HepG2 (cell line): ENCODE data around the gene DOCK9. TPM values are rescaled to one million over a fixed set of nuclear protein-coding genes. Genes with fewer than 3 reads are reported as not detected.

ENCODE experiments used
- ATAC-seq: fragments of 200-7000 bp; cut with Tn5 transposase; 3 replicates; pipeline ENCODE4 v1.9.1; 2020; ENCODE audit warnings: mild to moderate bottlenecking, moderate library complexity
- BruUV-seq: library from RNA; stranded (reverse); fragments of 400-500 nt; replicated peaks from 2 replicates; lab custom pipeline; 2021; lab: Mats Ljungman, UMichigan
- CTCF ChIA-PET: fragments of 300-600 bp; formaldehyde crosslinking; extraction: SDS; loops from one replicate; lab custom pipeline; 2021; ENCODE audit warnings: low total read pairs, inconsistent platforms, low intra/inter-chr PET ratio; lab: Yijun Ruan, JAX
- POLR2A ChIA-PET: fragments of 350-600 bp; sonication (Branson Sonifier 250); formaldehyde crosslinking; loops from one replicate; lab custom pipeline; 2020; ENCODE audit warnings: antibody characterized with exemption, inconsistent platforms; lab: Yijun Ruan, JAX
- DNase-seq: peaks from one replicate; pipeline ENCODE4 v3.0.0-alpha.2; 2015; ENCODE audit warnings: low spot score
- FAIRE-seq: peaks from 3 replicates; lab custom pipeline; 2011; peaks lifted over from hg19 to GRCh38; lab: Jason Lieb, UNC
- H2AFZ ChIP-seq: one replicate; pipeline ENCODE4 v1.6.1; 2011; ENCODE audit warnings: low read length, inconsistent platforms
- H3K27ac ChIP-seq: fragments of 300-600 bp; 3 replicates; pipeline ENCODE4 v1.8.0; 2011; ENCODE audit warnings: mixed run types, mild to moderate bottlenecking, mixed read lengths, low read length, inconsistent platforms; ENCODE audit not compliant: insufficient read depth; ENCODE audit errors: extremely low read length
- H3K27me3 ChIP-seq, 2 experiments: fragments of 200-600 bp in 1 of 2; 2 replicates in 1 of 2; 3 replicates in 1 of 2; pipeline versions ENCODE4 v1.6.0 to v1.8.0; 2011; ENCODE audit warnings: low read length in 2 of 2, mild to moderate bottlenecking in 2 of 2, moderate library complexity in 2 of 2, inconsistent platforms in 1 of 2; ENCODE audit not compliant: insufficient read depth in 2 of 2, control insufficient read depth in 1 of 2
- H3K36me3 ChIP-seq, 2 experiments: fragments of 200-600 bp in 1 of 2; replicated peaks in 1 of 2; 2 replicates in 1 of 2; 3 replicates in 1 of 2; pipeline versions ENCODE4 v1.5.1 to v1.8.0; 2011; ENCODE audit warnings: low read length in 2 of 2, inconsistent platforms in 1 of 2; ENCODE audit not compliant: insufficient read depth in 2 of 2, control insufficient read depth in 1 of 2
- H3K4me1 ChIP-seq: 2 replicates; pipeline ENCODE4 v1.5.1; 2012; ENCODE audit warnings: low read length, inconsistent platforms; ENCODE audit not compliant: insufficient read depth
- H3K4me2 ChIP-seq: 2 replicates; pipeline ENCODE4 v1.6.0; 2011; ENCODE audit warnings: low read depth, low read length, inconsistent platforms
- H3K4me3 ChIP-seq, 3 experiments: fragments of 200-600 bp in 1 of 3; sonication (generic), shearing (Covaris generic) in 1 of 3; replicated peaks in 1 of 3; 2 replicates each; pipeline ENCODE4 v1.5.1; 2011 to 2016; ENCODE audit warnings: low read length in 3 of 3, inconsistent platforms in 2 of 3, low read depth in 2 of 3, mild to moderate bottlenecking in 2 of 3, control low read depth in 1 of 3, mixed read lengths in 1 of 3; ENCODE audit not compliant: insufficient read depth in 1 of 3
- H3K79me2 ChIP-seq: one replicate; pipeline ENCODE4 v1.6.1; 2011; ENCODE audit warnings: low read length, inconsistent platforms; ENCODE audit not compliant: insufficient read depth
- H3K9ac ChIP-seq: 2 replicates; pipeline ENCODE4 v1.6.0; 2011; ENCODE audit warnings: mild to moderate bottlenecking, low read depth, low read length, inconsistent platforms; ENCODE audit not compliant: insufficient read depth
- H3K9me3 ChIP-seq: 2 replicates; pipeline ENCODE4 v1.5.1; 2012; ENCODE audit warnings: mild to moderate bottlenecking, low read length
- H4K20me1 ChIP-seq: 2 replicates; pipeline ENCODE4 v1.6.0; 2011; ENCODE audit warnings: inconsistent platforms, mild to moderate bottlenecking, low read length, moderate library complexity; ENCODE audit not compliant: insufficient read depth
- EP300 ChIP-seq, 3 experiments: sonication (generic) in 1 of 3; formaldehyde crosslinking in 1 of 3; IDR thresholded peaks; 2 replicates each; pipeline versions ENCODE4 v1.5.1 to v1.6.1; 2011 to 2020; ENCODE audit warnings: low read depth in 2 of 3, low read length in 2 of 3, borderline replicate concordance in 1 of 3, improper control_type of control experiment in 1 of 3, mild to moderate bottlenecking in 1 of 3, missing genetic modification reagents in 1 of 3, moderate library complexity in 1 of 3
- FOXK1 ChIP-seq: sonication (generic); formaldehyde crosslinking; IDR thresholded peaks from 2 replicates; pipeline ENCODE4 v1.4.0; 2020; ENCODE audit warnings: low read depth, missing genetic modification reagents, borderline replicate concordance
- KDM6A ChIP-seq: IDR thresholded peaks from 2 replicates; pipeline ENCODE4 v1.6.1; 2016; ENCODE audit warnings: low read depth
- NCOA5 ChIP-seq: sonication (generic); formaldehyde crosslinking; IDR thresholded peaks from 2 replicates; pipeline ENCODE4 v1.4.0; 2020; ENCODE audit warnings: missing genetic modification reagents
- ZNF383 ChIP-seq: sonication (generic); formaldehyde crosslinking; IDR thresholded peaks from 2 replicates; pipeline ENCODE4 v1.4.0; 2020; ENCODE audit warnings: missing genetic modification reagents, mild to moderate bottlenecking, borderline replicate concordance
- ZNF841 ChIP-seq: sonication (generic); formaldehyde crosslinking; IDR thresholded peaks from 2 replicates; pipeline ENCODE4 v1.8.1; 2023; ENCODE audit warnings: missing genetic modification reagents, borderline replicate concordance
- WGBS: methylation state at CpG from one replicate; pipeline ENCODE4 v1.1.6; 2017; ENCODE audit warnings: low lambda C conversion rate; 5-methylcytosine and 5-hydroxymethylcytosine counted together
- in situ Hi-C: cut with HindIII; loops from 2 replicates; pipeline ENCODE4 v1.10.0; 2017; ENCODE audit warnings: low pct_unique_long_range_greater_than_20kb; ENCODE audit not compliant: extremely low pct_ligation_motif_present
- intact Hi-C: fragments of 100-400 bp; cut with micrococcal nuclease; formaldehyde crosslinking; loops from one replicate; pipeline ENCODE4 v1.10.0; 2022; ENCODE audit not compliant: unreplicated experiment
- polyA plus RNA-seq, 8 experiments: library from polyadenylated mRNA; depleted of rRNA in 3 of 8; stranded (reverse) in 7 of 8; unstranded in 1 of 8; fragments of >200 nt; fragmentation: Illumina TruSeq in 4 of 8; extraction: Trizol in 4 of 8; gene quantifications; 2 replicates each; pipeline versions ENCODE4 v1.2.1 to v1.2.3, GENCODE V29; 2011 to 2016; ENCODE audit warnings: low read depth in 4 of 8, missing spikeins in 1 of 8, mixed read lengths in 1 of 8; ENCODE audit not compliant: insufficient read depth in 1 of 8
- total RNA-seq, 5 experiments: library from RNA; depleted of rRNA; stranded (reverse); fragments of >200 nt; fragmentation: Illumina TruSeq; extraction: Trizol; gene quantifications; 2 replicates each; pipeline ENCODE4 v1.2.3, GENCODE V29; 2016; ENCODE audit warnings: low read depth in 1 of 5
- TF ChIP-seq, protein P1 (sequence below): sonication (generic); formaldehyde crosslinking; IDR thresholded peaks from 2 replicates; pipeline ENCODE4 v1.4.0; 2020; ENCODE audit warnings: missing genetic modification reagents
- TF ChIP-seq, protein P2 (sequence below): sonication (generic); formaldehyde crosslinking; IDR thresholded peaks from 2 replicates; pipeline ENCODE4 v1.8.1; 2023; ENCODE audit warnings: mild to moderate bottlenecking, missing genetic modification reagents

The DOCK9 gene
- total and polyA plus RNA-seq, 2 of the 13 experiments (the other 11 are each of a cell fraction or from before 2014, with no cell fraction given): 0.44 to 0.97 TPM

DNA sequence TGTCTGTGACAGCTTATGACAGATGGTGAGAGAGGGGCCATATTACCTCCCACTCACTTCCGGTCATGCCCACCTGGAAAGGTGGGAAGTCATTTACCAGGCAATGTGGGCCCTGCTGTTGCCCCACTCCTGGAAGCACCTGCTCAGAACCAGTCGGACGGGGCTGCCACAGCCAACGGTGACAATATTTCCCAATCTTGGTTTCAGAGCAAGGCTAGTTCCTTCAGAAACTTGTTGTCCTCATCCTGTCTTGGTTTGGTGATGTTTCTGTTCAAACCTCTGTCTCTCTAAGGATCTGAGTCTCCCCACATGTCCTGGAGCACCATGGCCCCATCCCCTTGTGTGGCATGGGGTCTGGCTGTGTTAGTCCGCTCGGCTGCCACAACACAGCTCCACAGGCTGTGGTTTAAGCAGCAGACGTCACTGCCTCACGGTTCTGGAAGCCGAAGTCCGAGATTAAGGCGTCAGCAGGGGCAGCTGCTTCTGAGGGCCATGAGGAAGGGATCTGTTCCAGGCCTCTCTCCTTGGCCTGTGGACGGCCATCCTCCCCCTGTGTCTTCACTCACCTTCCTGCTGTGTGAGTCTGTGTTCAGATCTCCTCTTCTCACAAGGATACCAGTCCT is 193.9 kb downstream of the DOCK9 start:
- WGBS: 10% methylated on average over 2 of the region's 12 CpGs
- FAIRE-seq: no peak
- H3K27ac ChIP-seq: no peak overlapping the region
- H3K4me2 ChIP-seq: no peak overlapping the region
- H3K79me2 ChIP-seq: no peaks in the 10 kb centered on the region
- intact Hi-C loops (no loop called here), in situ Hi-C loops (no loop called here)
- ATAC-seq: 0 out of 3 replicates have a peak, but pooled peaks have one; percentile 19
- no peak overlapping the region for H2AFZ ChIP-seq
- peaks cover 0 to 19% of the 10 kb centered on the region in 2 experiments; a peak in 3 of 5 replicates for H3K27me3 ChIP-seq
- ChIA-PET POLR2A (no interaction called here), CTCF (no interaction called here)
- no peak overlapping the region for H3K4me3 ChIP-seq
- H3K9ac ChIP-seq: no peak overlapping the region
- no peaks in the 10 kb centered on the region for H3K36me3 ChIP-seq
- H4K20me1 ChIP-seq: no peaks in the 10 kb centered on the region
- TF ChIP-seq ZNF841 (CRISPR knock-in tag) (no peak), ZNF383 (CRISPR knock-in tag) (no peak)
- no peaks in the 10 kb centered on the region for H3K9me3 ChIP-seq
- no peak for DNase-seq
- no TSS peak for BruUV-seq
- no peaks in the 10 kb centered on the region for H3K4me1 ChIP-seq

DNA sequence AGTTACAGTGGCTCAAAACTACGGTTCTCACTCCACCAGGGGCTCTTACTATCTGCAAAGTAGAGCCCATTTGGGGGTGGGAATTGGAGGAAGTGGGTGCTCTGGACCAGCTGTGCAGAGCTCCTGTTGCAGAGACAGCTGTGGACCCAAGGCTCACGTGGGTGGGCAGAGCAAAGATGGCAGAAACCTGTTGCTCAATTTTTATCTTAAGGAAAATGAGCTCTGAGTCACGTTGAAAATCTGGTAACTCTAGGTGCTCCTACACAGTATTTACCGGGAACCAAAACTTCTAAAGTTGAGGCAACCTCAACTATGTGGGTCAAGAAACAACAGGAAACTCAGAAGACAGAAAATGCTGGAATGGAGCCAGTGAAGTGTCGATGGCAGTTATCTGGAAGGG is 195.2 kb downstream of the DOCK9 start:
- TF ChIP-seq NCOA5 (CRISPR knock-in tag) (no peak), EP300 (IDR thresholded peaks at IDR 0.05; ENCODE audit: low read depth in 2 of 2, low read length in 2 of 2) (no peak), EP300 (CRISPR knock-in tag; IDR thresholded peaks at IDR 0.05; ENCODE audit: borderline replicate concordance) (no peak), FOXK1 (CRISPR knock-in tag) (no peak), KDM6A (CRISPR knock-in tag) (no peak)
- TF ChIP-seq, protein P1, sequence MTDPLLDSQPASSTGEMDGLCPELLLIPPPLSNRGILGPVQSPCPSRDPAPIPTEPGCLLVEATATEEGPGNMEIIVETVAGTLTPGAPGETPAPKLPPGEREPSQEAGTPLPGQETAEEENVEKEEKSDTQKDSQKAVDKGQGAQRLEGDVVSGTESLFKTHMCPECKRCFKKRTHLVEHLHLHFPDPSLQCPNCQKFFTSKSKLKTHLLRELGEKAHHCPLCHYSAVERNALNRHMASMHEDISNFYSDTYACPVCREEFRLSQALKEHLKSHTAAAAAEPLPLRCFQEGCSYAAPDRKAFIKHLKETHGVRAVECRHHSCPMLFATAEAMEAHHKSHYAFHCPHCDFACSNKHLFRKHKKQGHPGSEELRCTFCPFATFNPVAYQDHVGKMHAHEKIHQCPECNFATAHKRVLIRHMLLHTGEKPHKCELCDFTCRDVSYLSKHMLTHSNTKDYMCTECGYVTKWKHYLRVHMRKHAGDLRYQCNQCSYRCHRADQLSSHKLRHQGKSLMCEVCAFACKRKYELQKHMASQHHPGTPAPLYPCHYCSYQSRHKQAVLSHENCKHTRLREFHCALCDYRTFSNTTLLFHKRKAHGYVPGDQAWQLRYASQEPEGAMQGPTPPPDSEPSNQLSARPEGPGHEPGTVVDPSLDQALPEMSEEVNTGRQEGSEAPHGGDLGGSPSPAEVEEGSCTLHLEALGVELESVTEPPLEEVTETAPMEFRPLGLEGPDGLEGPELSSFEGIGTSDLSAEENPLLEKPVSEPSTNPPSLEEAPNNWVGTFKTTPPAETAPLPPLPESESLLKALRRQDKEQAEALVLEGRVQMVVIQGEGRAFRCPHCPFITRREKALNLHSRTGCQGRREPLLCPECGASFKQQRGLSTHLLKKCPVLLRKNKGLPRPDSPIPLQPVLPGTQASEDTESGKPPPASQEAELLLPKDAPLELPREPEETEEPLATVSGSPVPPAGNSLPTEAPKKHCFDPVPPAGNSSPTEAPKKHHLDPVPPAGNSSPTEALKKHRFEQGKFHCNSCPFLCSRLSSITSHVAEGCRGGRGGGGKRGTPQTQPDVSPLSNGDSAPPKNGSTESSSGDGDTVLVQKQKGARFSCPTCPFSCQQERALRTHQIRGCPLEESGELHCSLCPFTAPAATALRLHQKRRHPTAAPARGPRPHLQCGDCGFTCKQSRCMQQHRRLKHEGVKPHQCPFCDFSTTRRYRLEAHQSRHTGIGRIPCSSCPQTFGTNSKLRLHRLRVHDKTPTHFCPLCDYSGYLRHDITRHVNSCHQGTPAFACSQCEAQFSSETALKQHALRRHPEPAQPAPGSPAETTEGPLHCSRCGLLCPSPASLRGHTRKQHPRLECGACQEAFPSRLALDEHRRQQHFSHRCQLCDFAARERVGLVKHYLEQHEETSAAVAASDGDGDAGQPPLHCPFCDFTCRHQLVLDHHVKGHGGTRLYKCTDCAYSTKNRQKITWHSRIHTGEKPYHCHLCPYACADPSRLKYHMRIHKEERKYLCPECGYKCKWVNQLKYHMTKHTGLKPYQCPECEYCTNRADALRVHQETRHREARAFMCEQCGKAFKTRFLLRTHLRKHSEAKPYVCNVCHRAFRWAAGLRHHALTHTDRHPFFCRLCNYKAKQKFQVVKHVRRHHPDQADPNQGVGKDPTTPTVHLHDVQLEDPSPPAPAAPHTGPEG (CRISPR knock-in tag): no peak
- TF ChIP-seq, protein P2, sequence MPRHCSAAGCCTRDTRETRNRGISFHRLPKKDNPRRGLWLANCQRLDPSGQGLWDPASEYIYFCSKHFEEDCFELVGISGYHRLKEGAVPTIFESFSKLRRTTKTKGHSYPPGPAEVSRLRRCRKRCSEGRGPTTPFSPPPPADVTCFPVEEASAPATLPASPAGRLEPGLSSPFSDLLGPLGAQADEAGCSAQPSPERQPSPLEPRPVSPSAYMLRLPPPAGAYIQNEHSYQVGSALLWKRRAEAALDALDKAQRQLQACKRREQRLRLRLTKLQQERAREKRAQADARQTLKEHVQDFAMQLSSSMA (CRISPR knock-in tag): no peak
- TF ChIP-seq, all 625 proteins: peak for 0
- Histone ChIP-seq H3K4me1 (no peaks in the 10 kb centered on the region), H4K20me1 (no peaks in the 10 kb centered on the region), H3K9me3 (no peaks in the 10 kb centered on the region), H3K27me3 (peaks cover 0 to 19% of the 10 kb centered on the region in 2 experiments; a peak in 3 of 5 replicates), H3K4me2 (no peak overlapping the region), H3K27ac (no peak overlapping the region), H3K4me3 (no peak overlapping the region), H3K79me2 (no peaks in the 10 kb centered on the region), H3K36me3 (no peaks in the 10 kb centered on the region), H2AFZ (no peak overlapping the region), H3K9ac (no peak overlapping the region)
- DNase-seq (no peak), FAIRE-seq (no peak), ATAC-seq (no peak)
- intact Hi-C loops: no loop called here
- POLR2A ChIA-PET: no interaction called here
- in situ Hi-C loops: no loop called here
- CTCF ChIA-PET: no interaction called here
- BruUV-seq: no TSS peak
- 29% methylated on average over 5 of the region's 5 CpGs for WGBS
